ENCODE results near the gene TIMD4. TPM values are rescaled to one million over a fixed set of nuclear protein-coding genes. Genes with fewer than 3 reads are reported as not detected.
"Not testable (repeated sequence)": the region's sequence is repeated elsewhere in the genome, so short reads cannot be mapped to it uniquely, and the experiment has no call there.

The TIMD4 gene
- total RNA-seq, 2 donors from 2014 or later = 0.82 to 1.5 TPM

DNA sequence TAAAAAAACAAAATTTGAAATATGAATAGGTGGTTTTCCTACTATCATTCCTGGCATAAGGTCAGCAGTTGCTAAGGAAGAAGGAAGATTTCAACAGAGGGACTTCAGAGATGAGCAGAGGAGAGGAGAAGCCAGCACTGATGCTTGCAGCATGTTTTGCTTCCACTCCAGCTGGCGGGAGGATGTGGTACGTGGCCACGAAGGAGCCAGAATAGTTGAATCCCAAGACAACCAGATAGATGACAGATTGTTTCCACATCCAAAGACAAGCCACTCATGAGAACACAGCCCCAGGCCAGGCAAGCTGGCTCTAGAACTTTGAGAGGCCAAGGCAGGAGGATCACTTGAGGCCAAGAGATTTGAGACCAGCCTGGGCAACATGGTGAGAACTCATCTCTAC is 15.1 kb downstream of the TIMD4 start:
- no peaks in the 10 kb centered on the region for H3K9me3 ChIP-seq (ENCODE audit: control insufficient read depth, low read length, poor library complexity, severe bottlenecking)
- DNase-seq = no peak
- ATAC-seq = no peak
- Mint-ChIP-seq H3K36me3 (ENCODE audit: low read depth) (no peaks in the 10 kb centered on the region), H3K27me3 (peaks cover 8% of the 10 kb centered on the region), H3K4me1 (peaks cover 5% of the 10 kb centered on the region), H3K4me3 (no peak overlapping the region), H3K27ac (no peak overlapping the region)

DNA sequence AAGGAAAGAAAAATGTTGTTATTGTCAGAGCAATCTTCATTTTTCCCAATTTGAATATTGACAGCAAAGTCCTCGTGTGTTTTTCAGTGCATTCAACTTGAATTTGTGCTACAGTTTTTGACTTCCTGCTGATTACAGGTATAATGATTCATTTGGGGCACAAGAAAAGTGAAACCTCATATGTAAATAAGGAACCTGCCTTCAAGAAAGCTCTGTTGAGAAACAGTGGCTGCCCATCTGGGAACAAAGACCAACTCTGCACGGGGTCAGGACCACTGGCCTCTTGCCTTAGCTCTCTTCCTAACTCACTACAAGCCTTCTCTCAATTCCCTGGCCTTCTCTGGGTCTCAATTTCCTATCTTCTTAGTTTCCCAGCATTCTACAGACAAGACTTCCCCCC is 21.0 kb downstream of the TIMD4 start:
- peaks cover 18% of the 10 kb centered on the region for H3K27me3 Mint-ChIP-seq
- H3K36me3 Mint-ChIP-seq (ENCODE audit: low read depth) = no peaks in the 10 kb centered on the region
- no peak overlapping the region for H3K4me3 Mint-ChIP-seq
- DNase-seq (no peak), ATAC-seq (no peak)
- H3K9me3 ChIP-seq (ENCODE audit: control insufficient read depth, low read length, poor library complexity, severe bottlenecking) = no peaks in the 10 kb centered on the region
- no peak overlapping the region for H3K27ac Mint-ChIP-seq
- H3K4me1 Mint-ChIP-seq = peaks cover 5% of the 10 kb centered on the region

- peaks cover 18% of the 10 kb centered on the region for H3K27me3 Mint-ChIP-seq
- H3K36me3 Mint-ChIP-seq (ENCODE audit: low read depth); H3K27ac Mint-ChIP-seq; H3K9me3 ChIP-seq (ENCODE audit: control insufficient read depth, low read length, poor library complexity, severe bottlenecking); ATAC-seq; H3K4me3 Mint-ChIP-seq; DNase-seq; H3K4me1 Mint-ChIP-seq: not testable (repeated sequence)
Observed at GRCh38 chr5:156940462-156940861, 22.6 kb downstream of the TIMD4 start.

GRCh38 chr5:156936972-156937371 is 26.1 kb downstream of the TIMD4 start:
- DNase-seq (no peak), ATAC-seq (no peak)
- Mint-ChIP-seq H3K4me1 (peaks cover 6% of the 10 kb centered on the region), H3K4me3 (no peak overlapping the region), H3K27me3 (peaks cover 11% of the 10 kb centered on the region), H3K27ac (no peak overlapping the region), H3K36me3 (ENCODE audit: low read depth) (no peaks in the 10 kb centered on the region)
- no peaks in the 10 kb centered on the region for H3K9me3 ChIP-seq (ENCODE audit: control insufficient read depth, low read length, poor library complexity, severe bottlenecking)

DNA sequence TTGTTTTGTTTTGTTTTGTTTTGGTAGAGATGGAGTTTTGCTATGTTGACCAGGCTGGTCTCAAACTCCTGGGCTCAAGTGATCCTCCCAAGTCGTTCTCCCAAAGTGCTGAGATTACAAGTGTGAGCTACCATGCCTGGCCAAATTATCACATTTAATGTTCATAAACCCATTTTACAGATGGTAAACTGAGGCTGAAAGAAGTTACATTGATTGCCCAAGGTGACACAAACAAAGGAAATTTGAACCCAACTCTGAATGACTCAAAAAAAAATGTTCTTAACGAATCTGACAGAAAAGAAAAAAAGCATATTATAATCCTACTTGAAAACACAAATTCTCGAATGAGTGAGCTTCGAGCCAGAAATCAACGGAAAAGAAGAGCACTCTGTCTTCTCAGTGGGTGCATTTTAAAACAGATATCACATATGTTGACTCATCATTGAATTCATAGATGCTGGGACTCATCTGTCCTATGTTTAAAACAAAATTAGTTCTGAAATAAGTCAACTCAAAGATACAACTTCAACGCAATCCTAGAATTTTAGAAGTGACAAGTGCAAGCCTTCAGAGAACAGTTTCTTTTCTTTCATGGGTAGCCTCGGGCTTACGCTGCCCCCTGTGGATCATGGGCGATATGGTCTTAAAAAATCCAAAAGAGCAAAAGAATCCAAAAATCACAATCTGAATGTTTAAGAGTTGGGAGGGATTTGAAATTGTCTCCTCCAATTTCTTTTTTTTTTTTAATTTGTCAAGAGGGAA is 28.4 kb downstream of the TIMD4 start:
- DNase-seq = peak in 1 of 3 donors; percentile 33
- ATAC-seq = peak; percentile 57
- H3K27ac Mint-ChIP-seq = peak overlapping the region; percentile 54
- H3K36me3 Mint-ChIP-seq (ENCODE audit: low read depth) = no peaks in the 10 kb centered on the region
- peaks cover 5% of the 10 kb centered on the region for H3K4me1 Mint-ChIP-seq
- H3K27me3 Mint-ChIP-seq = peaks cover 11% of the 10 kb centered on the region
- no peak overlapping the region for H3K4me3 Mint-ChIP-seq
- H3K9me3 ChIP-seq (ENCODE audit: control insufficient read depth, low read length, poor library complexity, severe bottlenecking) = no peaks in the 10 kb centered on the region

DNA sequence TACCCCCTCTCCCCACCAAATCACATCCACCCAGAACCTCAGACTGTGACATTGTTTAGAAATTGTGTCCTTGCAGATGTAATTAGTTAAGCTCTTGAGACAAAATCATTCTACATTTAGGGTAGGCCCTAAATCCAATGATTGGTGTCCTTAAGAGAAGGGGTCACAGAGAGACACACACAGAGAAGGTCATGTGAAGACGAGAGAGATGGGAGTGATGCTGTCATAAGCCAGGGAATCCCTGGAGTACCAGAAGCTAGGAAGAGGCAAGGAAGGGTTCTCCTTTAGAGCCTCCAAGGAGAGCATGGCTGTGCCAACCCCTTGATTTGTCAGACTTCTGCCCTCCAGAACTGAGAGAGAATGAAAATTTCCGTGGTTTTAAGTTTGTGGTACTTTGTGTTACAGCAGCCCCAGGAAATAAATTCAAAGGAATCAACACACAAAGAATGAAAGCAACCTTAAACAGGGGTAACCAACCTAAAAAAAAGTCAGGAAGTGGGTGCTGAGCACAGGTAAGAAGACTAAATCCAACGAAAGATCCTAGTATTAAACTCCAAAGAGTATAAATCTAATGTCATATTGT is 33.6 kb downstream of the TIMD4 start:
- H3K27ac Mint-ChIP-seq = peak overlapping the region; percentile 10
- no peaks in the 10 kb centered on the region for H3K36me3 Mint-ChIP-seq (ENCODE audit: low read depth)
- no peaks in the 10 kb centered on the region for H3K9me3 ChIP-seq (ENCODE audit: control insufficient read depth, low read length, poor library complexity, severe bottlenecking)
- peaks cover 8% of the 10 kb centered on the region for H3K4me1 Mint-ChIP-seq
- DNase-seq = no peak
- no peak for ATAC-seq
- no peak overlapping the region for H3K4me3 Mint-ChIP-seq
- no peaks in the 10 kb centered on the region for H3K27me3 Mint-ChIP-seq

GRCh38 chr5:156927545-156927944 is 35.5 kb downstream of the TIMD4 start:
- no peaks in the 10 kb centered on the region for H3K9me3 ChIP-seq (ENCODE audit: control insufficient read depth, low read length, poor library complexity, severe bottlenecking)
- H3K36me3 Mint-ChIP-seq (ENCODE audit: low read depth) = no peaks in the 10 kb centered on the region
- ATAC-seq (no peak), DNase-seq (no peak)
- peaks cover 5% of the 10 kb centered on the region for H3K4me1 Mint-ChIP-seq
- no peak overlapping the region for H3K4me3 Mint-ChIP-seq
- no peak overlapping the region for H3K27ac Mint-ChIP-seq
- H3K27me3 Mint-ChIP-seq = no peaks in the 10 kb centered on the region

DNA sequence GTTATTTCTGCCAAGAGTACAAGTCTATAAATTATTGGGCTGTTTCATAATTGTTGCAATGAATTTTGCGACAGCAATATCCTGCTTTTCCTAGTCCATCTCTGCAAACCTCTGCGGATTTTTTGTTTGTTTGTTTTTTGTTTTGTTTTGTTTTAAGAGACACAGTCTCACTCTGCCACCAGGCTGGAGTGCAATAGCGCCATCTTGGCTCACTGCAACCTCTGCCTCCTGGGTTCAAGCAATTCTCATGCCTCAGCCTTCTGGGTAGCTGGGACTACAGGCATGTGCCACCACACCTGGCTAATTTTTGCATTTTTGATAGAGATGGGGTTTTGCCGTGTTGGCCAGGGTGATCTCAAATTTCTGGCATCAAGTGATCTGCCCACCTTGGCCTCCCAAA is 37.3 kb downstream of the TIMD4 start:
- not testable (repeated sequence) for H3K4me3 Mint-ChIP-seq; ATAC-seq; H3K4me1 Mint-ChIP-seq; DNase-seq; H3K9me3 ChIP-seq (ENCODE audit: control insufficient read depth, low read length, poor library complexity, severe bottlenecking); H3K36me3 Mint-ChIP-seq (ENCODE audit: low read depth); H3K27me3 Mint-ChIP-seq; H3K27ac Mint-ChIP-seq

DNA sequence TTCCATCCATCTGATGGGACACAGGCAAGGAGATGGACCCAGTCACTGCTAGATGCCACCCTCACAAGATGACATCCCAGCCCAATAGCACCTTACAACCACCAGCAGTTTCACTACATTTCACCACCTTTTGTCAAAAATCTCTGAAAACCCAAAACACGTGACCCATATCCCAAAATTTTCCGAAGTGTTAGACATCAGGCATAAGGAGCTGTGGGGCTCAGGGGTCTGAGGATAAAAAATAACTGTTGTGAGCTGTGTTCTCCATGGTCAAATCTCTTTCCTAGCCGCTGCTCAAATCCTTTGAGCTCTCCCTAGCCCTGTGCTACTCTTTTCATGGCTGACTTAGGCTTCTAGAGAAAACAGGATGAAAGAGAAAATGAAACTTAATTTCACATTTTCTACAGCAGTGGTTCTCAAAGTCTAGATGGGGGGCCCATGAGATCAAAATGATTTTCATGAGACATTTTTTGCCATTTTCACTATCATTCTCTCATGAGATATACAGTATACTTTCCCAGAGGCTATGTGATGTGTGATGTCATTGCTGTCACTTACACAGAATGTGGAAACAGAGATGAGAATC is 40.7 kb downstream of the TIMD4 start:
- Mint-ChIP-seq H3K36me3 (ENCODE audit: low read depth) (no peaks in the 10 kb centered on the region), H3K27me3 (no peaks in the 10 kb centered on the region), H3K4me3 (peak overlapping the region; percentile 12), H3K27ac (no peak overlapping the region), H3K4me1 (no peaks in the 10 kb centered on the region)
- DNase-seq (no peak), ATAC-seq (no peak)
- no peaks in the 10 kb centered on the region for H3K9me3 ChIP-seq (ENCODE audit: control insufficient read depth, low read length, poor library complexity, severe bottlenecking)

DNA sequence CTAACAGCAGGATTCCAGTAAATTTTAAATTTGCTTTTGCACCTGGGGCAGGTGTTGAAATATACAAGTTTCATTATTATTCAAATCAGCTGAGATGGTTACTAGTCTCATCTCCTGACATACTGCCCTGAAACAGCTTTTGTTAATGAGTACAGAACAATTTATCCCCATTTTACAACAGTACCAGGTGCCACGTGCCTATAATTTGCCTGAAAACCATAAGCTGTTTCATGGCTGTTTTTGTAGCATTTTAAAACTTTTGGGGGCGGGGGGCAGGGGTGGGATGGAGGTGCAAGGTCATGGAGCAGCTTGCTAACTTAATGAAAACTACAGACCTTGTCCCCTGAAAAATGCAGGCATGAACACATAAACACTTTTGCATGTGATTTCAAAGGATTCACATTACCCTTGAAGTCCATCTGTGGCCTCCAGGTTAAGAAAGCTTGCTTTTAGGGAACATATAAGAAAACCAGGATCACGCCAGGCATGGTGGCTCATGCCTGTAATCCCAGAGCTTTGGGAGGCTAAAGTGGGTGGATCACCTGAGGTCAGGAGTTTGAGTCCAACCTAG is 42.1 kb downstream of the TIMD4 start:
- DNase-seq (no peak), ATAC-seq (no peak)
- Mint-ChIP-seq H3K4me1 (no peaks in the 10 kb centered on the region), H3K36me3 (ENCODE audit: low read depth) (no peaks in the 10 kb centered on the region), H3K27ac (peak overlapping the region; percentile 47), H3K27me3 (no peaks in the 10 kb centered on the region), H3K4me3 (no peak overlapping the region)
- no peaks in the 10 kb centered on the region for H3K9me3 ChIP-seq (ENCODE audit: control insufficient read depth, low read length, poor library complexity, severe bottlenecking)

DNA sequence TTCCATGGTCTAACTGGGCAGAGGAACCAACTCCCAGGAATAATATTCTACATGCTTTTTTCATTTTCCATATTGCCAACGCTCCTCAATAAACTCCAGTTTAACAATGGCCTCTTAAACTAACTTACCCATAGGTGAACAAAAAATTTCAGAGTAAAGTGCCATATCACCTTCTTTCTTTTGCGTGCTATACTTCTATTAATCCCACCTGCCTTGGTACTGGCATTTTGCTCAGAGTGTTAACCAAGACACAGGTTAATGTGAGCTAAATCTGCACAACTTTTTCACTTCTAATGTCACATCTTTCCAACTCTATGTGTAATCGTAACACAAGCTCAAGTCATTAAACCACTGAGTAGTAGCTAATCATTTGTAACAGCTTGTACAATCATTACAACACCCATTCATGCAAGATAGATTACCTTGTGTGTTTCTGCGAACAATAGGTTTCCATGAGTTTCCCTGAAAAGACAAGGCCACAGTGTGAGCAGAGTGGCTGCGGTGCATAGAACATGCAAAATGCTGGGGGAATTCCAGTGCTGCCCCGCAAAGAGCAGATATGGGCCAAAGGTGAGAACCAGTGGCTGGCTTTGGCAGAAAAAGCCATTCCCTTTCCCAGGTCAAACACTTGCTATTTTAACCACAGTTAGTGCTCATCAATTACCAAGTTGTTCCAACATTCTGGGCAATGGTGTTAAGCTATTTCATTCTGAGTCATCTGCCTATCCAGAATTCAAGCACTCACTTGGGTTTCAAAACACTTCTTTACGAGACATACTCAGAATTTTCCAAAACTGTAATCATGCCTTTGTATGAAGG is 42.8 kb downstream of the TIMD4 start:
- H3K27me3 Mint-ChIP-seq = no peaks in the 10 kb centered on the region
- no peaks in the 10 kb centered on the region for H3K9me3 ChIP-seq (ENCODE audit: control insufficient read depth, low read length, poor library complexity, severe bottlenecking)
- H3K36me3 Mint-ChIP-seq (ENCODE audit: low read depth) = no peaks in the 10 kb centered on the region
- H3K4me3 Mint-ChIP-seq = no peak overlapping the region
- DNase-seq (no peak), ATAC-seq (peak; percentile 50)
- no peaks in the 10 kb centered on the region for H3K4me1 Mint-ChIP-seq
- peak overlapping the region; percentile 47 for H3K27ac Mint-ChIP-seq

DNA sequence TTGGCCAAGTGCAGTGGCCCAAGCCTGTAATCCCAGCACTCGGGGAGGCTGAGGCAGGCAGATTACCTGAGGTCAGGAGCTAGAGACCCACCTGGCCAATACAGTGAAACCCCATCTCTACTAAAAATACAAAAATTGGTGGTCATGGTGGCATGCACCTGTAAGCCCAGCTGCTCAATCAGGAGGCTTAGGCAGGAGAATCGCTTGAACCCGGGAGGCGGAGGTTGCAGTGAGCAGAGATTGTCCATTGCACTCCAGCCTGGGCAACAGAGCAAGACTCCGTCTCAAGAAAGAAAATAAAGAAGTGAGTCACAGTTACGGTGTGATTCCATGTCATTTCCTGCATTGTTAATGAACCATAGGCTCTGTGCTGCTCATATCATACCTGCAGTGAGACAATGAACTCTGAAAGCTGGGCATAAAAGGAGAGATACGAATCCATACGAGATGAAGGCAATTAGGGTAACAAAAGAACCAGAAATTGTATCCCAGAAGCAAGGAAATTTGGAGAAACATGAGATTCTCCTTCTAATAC is 44.6 kb downstream of the TIMD4 start:
- H3K27ac Mint-ChIP-seq = no peak overlapping the region
- H3K4me3 Mint-ChIP-seq = no peak overlapping the region
- peaks cover 5% of the 10 kb centered on the region for H3K4me1 Mint-ChIP-seq
- no peaks in the 10 kb centered on the region for H3K9me3 ChIP-seq (ENCODE audit: control insufficient read depth, low read length, poor library complexity, severe bottlenecking)
- DNase-seq (no peak), ATAC-seq (no peak)
- H3K36me3 Mint-ChIP-seq (ENCODE audit: low read depth) = no peaks in the 10 kb centered on the region
- H3K27me3 Mint-ChIP-seq = no peaks in the 10 kb centered on the region

GRCh38 chr5:156914371-156914737 is 48.7 kb downstream of the TIMD4 start:
- Mint-ChIP-seq H3K36me3 (ENCODE audit: low read depth) (peaks cover 3% of the 10 kb centered on the region), H3K4me3 (peak overlapping the region; percentile 66), H3K27ac (peak overlapping the region; percentile 32), H3K4me1 (peaks cover 10% of the 10 kb centered on the region), H3K27me3 (no peaks in the 10 kb centered on the region)
- ATAC-seq = no peak
- no peak for DNase-seq
- H3K9me3 ChIP-seq (ENCODE audit: control insufficient read depth, low read length, poor library complexity, severe bottlenecking) = no peaks in the 10 kb centered on the region

Data from T-helper 17 cell (primary cell).